D341Med (cell line): ENCODE measurements around the gene KCNH1.

ENCODE experiments used
- DNase-seq: peaks from one replicate; pipeline ENCODE4 v3.0.0; 2012; ENCODE audit warnings: low spot score

KCNH1 gene

DNA sequence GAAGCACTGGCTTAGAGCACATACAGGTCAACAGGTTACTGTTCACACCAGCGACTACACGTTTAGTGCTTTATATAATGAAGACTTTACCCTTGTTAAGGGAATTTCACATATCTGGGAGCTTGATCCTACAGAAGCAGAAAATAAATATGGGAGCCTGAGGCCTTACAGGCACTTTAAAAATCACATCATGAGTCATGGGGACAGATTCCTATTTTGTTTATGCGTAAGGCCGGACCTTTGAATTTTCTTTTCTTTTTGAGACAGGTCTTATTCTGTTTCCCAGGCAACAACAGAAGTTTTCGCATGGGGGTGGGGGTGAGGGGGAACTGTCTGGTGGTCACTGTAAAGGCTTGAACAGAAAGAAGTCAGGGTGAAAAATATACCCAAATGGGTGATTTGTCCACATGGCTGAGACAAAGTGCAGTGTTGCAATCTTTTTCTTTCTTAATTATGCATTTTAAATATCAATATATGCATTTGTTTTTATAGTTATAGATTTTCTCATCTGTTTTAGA lies 276.7 kb downstream of the KCNH1 start:
- no peak for DNase-seq

DNA sequence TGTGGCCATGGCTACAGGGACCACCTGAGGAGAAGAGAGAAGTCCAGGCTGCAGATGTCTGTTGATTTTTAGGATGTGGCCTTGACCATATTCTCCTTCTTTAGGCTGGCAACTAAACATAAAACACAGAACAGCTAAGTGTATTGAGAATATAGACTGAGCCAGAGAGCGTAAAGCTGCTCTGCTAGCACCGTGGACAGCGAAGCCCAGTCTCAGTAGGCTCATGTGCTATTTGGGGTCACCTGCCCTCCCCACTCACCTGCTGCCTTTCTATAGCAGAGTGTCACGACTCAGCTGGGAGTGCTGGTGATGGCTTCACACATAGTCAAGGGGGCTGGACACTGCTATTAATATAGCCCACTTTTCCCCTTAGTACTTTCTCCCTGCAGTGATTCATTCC lies 278.5 kb downstream of the KCNH1 start:
- DNase-seq, result no peak

DNA sequence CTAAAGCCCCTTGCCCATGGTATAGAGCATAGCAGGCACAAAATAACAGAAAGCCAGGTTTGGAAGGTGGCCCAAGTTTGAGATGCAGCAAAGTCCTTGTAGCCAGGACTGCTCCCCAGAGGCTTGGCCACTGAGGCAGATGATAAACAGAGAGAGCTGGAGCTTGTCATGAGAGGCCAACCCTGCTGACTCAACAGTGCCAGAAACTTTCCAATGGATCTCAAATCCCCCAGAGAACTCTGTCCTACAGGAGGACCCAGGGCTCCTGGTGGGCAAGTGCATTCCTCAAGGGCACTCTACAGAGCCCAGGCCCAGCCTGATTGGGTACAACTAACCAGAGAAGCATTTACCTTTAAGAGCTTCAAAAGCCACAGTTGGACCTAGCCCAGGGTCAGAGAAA lies 280.7 kb downstream of the KCNH1 start:
- no peak for DNase-seq

DNA sequence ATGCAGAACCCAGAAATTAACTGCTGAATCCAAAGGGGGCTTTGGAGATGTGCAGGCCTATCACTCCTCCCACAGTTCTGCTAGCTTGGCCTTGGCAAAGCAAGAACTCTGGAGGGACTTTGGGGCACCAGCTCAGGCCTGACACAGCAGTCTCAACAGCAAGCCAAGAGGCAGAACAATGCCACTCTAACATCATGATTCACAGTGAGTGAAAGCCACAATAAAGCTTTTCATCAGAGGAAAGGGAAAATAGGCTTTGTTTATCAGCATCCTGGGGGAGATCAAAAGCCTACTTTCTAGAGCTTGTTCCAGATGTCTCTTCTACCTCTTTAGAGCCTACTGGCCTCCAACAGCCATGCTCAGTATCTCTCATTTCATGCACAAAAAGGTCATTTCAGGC lies 283.4 kb downstream of the KCNH1 start:
- DNase-seq, result no peak

DNA sequence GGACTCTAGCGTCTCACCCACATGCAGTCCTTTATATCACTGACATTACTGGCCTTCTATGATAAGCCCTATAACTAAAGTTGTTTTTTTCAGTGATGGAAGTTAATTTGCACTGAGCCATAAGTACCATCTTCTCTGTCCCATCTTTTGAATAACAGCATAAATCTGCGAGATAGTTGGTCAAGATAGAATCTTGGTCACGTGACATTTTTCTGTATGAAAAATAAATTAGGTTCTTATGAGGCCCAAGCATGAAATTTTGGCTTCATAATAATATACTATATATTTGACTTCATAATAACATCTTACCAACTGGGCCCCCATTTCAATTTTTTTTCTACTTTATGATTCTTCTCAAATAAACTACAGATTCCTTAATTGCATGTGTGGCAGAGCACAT lies 285.5 kb downstream of the KCNH1 start:
- DNase-seq, result no peak

DNA sequence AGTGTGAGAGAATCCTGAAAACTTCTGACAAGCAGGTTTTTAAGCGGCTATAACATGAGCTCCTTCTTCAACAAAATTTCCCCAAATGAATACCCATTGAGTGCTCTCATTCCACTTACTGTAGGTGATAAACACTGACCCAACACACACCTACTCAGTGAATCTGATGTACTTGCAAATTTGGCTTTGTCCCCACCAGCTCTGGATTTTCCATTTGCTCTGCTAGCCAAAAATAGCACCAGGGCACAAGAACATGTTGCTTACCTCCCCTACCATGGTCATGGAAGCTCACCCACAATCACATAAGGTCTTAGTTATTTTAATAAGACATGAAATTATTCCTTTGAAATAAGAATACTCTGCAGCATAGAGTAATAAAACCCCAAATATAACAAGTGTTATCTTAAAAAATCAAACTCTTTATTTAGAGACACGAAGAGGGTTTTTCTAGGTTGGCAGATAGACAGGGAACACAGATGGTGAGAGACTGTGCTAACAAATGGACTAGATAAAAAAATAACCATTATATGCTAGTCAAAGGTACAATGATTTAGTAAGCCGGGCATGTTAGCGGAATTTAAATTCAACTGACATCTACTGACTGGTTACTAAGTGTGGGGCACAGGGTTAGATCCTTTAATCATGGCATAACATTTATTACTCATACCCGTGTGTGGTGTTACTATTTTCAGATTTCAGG lies 291.9 kb downstream of the KCNH1 start:
- DNase-seq, result no peak

DNA sequence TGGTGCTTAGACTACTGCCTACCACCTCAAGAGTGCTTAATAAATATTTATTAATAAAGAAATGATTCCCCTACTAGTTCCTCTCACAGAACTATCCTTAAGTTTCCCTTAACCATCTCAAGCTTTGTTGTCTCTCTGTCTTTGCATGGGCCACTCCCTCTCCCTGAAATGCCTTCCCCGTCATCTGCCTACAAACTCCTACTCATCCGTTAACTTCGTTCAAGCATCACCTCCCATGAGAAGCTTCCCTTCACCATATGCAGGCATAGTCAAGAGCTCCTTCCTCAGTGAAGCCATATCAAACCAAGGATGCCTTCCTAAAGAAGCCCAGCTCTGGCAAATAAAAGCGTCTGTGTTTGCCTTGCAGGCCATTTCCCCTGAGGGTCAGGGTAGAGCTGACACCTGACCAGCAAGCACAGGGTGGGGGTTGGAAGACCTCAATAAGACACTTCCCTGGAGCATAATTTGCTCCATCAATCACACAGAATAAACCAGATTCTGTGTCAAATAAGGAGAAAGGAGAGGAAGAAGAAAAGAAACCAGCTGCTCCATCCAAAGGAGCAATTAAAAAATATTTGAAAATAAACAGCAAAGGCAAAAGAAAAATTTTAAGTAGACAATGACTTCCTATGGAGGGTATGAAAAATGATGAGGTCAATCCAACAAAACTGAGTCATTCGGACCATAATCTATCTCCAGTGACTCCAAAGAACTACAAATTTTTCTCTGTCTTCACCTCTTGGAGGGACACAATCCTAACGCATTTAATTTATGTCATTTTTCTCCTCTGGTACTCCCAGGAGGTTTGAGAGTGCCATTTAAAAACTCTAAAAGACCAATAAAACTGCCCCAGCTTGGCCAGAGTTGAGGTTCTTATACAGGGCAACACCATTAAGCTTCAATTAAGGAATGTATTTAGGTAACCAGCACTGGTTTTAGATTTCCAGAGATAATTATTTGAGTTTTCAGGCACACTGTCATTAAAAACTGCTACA lies 303.6 kb downstream of the KCNH1 start:
- DNase-seq, result no peak

DNA sequence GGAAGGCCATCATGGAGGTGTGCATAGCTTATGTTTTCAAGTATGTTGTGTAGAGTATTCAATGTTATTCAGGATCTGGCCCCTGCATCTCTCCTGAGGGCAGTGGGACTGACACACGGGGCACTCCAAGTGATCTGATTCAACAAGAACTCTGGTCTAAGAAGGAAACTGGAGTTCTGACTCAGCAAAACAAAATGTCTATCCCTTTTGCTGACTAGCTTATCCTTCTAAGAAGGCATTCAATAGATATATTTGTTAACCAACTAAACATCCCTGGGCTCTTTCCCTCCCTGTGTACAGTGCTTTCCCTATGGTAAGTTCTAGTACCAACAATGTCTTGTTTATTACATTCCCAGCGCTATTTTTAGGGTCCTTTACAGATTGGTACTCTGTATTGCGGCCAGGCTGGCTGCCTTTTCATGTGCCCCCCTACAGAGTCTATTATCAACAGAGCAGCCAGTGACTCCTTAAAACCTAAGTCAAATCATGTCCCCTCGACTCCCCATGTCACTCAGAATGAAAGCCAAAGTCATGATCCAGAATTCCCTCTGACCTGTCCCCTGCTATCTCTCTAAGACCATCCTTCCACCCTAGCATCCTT lies 304.9 kb downstream of the KCNH1 start:
- no peak for DNase-seq

DNA sequence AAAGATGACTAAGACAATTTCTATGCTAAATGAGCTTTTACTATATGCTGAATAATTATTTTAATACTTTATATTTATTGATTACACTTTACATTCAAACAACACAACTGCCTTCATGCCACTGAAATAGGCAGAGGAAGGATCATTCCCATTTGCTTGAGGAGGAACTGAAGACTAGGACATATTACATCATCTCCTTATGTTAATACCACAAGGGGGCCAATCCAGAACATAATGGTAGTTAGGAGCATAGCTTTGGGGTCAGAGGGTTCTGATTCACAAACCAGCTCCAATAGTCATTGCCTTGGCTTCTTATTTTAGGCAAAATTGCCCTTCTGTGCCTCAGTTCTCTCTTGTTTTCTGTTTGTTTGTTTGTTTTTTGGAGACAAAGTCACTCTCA lies 306.5 kb downstream of the KCNH1 start:
- DNase-seq, result no peak

DNA sequence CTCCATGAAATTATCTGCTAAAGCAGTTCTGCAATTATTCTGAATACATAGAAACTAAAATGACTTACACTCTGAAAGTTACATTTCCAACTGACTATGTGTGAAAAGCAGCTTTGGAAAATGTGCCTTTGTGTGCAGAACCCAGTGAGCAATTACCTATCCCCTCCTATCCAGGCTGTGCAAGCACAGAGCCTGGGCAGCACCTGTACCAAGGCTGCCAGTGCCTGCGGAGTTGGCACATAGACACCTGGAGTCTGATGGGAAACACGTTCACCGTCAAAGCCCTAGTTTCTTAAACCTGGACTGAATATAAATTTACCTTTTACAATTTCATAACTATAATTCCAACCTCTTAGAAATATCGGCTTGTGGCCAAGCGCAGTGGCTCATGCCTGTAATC lies 307.3 kb downstream of the KCNH1 start:
- DNase-seq, result no peak

DNA sequence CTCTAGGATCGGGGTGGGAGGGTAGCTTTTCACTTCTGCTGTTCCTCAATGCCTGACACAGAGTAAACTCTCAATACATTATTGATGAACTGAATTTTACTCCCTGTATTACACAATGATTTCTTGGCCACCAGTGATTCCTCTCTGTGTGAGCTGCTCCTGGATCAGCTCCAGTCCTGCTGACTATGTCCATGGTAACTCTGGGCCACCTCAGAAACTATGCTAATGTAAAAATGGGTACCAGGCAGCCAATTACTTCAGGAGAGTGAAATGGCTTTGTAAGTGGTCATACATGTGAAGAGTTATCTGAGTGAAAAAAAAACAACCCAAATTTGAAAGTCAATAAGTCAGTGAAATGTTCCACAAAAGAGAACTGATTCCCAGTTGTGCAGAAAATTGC lies 311.0 kb downstream of the KCNH1 start:
- no peak for DNase-seq

DNA sequence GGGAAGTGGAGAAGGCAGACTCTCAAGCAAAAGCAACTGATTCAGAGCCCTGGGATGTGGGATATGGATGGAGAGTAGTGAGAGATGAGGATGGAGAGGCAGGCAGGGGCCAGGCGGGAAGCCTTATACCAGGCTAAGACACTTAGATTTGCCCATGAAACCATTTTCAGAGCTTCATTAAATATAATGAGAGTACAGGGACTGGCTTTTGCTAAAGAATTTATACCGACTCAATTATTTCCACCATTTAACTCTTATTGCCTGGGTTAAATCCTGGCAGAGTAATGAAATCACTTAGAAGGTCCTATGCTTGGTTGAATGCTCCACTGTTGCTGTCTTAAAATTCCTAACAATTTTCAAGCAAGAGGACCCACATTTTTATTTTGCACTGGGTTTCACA lies 311.7 kb downstream of the KCNH1 start:
- no peak for DNase-seq

DNA sequence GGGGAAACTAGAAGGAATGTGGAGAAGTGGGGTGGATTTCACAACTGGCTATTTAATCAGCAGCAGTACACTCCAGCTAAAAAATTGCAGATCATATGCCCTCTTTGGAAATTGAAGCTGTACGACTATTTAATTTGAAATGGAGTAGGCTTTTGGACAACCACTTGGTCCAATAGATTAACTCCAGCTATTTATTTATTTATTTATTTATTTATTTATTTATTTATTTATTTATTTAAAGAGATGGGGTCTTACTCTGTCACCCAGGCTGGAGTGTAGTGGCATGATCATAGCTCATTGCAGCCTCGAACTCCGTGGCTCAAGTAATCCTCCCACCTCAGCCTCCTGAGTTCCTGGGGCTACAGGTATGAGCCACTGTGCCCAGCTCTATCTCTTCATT lies 312.3 kb downstream of the KCNH1 start:
- no peak for DNase-seq

DNA sequence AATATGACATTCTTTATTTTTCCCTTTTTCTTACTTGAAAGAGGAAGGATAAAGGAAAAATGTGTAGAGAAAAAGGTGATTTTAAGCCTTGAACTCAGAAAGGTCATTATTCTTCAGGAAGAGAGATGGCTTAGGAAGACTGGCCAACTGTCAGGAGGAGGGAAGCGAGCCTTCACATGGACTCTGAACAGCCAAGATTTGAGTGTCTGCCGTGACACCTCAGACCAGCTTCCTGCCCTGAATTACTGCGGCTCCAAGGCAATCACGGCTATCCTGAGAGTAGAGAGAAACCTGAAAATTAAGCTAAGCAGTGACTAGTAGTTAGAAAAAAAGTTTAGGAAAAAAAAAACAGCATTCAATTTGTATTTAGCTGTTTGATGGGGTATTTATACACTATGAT lies 314.7 kb downstream of the KCNH1 start:
- no peak for DNase-seq

DNA sequence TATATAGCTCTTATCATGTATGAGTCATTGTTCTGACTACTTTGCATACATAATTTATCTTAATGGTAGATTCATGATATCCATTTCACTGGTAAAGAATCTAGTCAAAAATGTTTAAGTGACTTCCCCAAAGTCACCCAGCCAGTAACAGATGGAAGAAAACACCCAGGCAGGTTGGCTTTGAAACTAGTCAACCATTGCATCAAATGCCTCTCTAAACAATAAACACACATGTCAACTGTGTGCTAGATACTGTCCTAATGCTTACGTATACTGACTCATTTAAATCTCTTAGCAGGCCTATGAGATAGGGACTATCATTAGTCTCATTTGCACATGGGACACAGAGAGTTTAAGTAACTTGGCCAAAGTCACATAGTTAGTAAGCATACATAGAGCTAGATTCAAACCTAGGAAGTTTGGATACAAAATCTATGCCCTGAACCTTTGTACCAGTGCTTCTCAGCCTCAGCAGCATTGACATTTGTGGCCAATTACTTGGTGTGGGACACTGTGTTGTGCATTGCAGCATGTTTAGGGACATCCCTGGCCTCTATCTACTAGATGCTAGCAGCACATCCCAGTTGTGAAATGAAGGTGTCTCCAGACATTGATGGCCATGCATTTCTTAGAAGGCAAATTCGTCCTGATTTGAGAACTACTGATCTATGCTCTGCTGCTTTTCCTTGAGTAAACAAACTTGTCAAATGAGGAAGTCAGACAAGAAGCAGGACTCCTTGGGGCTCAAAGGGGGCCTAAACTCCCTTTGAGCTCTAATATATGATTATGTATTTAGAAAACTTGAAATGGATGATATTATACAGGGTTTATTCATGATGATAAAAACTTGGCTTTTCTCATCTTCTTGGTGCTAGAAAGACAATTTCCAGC lies 316.3 kb downstream of the KCNH1 start:
- DNase-seq, result no peak

DNA sequence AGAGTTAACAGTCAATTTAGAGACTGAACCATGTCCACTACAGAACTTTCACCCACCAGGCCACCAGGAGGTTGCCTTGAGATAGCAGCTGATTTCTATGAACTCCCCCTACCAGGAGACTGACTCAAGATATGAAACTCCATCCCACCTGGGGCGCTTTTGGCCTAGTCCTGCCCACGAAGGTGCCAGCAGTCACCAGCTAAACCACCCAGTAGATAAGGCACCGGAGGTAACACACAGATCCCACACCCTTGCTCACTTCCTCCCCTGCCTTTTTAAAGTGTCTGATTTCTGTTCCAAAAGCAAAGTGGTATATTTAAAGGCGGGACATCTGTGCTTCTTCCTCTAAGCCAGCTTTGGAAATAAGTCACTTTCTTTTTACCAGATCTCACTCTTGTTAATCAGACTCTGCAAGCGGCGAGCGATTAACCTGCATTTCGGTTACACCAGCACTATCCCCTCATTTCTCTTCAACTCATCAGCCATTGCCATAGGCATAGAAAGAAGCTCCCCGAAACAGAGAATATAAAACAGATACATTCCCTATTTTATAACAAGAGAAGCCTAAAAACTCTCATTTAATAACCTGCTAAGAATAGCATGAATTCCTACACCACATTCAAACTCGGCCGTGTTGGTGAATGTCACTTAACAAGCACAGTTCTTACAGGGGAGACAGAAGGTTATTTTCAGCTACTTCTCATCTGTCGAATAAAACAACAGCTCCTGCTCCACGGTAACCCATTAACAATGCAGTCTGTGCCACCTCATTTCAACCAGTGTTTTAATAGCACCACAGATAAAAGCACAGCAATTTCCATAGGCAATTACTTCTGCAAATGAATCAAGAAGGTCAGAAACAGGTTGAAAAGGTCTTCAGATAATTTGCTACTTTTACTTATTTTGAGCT lies 318.1 kb downstream of the KCNH1 start:
- no peak for DNase-seq

DNA sequence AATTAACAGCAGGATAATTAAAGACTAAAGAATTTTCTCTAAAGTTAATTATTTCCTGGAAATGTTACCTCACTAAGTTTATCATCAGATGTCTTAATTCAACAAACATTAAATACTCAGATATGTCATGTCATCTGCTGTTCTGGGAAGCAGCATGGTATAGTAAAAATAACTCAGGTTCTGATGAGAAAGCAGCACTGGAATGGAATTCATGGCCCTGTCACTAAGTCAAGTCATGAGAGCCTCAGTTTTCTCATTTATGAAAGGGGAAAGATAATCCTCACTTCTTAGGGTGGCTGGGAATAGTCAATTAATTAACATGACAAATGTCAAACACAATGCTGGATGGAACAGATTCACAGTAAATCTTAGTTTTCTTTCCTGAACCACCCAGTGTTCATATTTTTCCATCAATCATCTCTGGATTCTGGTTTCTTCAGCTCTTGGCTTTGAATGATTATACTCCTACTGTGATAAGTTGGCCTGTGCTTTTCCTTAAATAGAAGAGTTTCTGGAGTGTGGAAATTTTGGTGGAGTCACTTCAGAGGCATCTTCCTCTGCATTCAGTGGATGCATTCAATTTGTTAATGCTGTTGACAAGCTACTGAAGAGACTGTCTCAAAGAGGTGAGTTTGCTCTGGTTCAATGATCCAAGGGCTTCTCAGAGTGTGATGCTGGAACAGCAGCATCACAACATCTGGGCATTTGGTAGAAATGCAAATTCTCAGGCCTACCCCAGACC lies 319.4 kb downstream of the KCNH1 start:
- no peak for DNase-seq

DNA sequence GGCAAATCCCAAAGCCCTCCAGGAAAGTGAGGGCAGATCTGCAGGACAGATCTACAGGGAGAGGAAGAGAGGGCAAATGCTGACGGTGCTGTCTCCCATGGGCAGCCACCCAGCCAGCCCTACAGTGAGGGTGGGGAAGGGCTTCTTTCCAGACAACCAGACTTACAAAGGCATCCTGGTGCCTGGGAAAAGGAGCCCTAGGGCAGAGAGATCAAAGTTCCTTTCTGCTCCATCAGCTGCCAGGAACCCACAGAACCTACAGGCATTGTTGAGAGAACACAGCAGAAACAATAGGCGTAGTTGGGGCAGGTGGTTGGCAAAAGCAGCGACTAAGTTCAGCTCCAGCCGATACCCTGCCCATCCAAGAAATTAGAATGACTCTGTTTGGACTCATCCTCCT lies 332.4 kb downstream of the KCNH1 start:
- no peak for DNase-seq

DNA sequence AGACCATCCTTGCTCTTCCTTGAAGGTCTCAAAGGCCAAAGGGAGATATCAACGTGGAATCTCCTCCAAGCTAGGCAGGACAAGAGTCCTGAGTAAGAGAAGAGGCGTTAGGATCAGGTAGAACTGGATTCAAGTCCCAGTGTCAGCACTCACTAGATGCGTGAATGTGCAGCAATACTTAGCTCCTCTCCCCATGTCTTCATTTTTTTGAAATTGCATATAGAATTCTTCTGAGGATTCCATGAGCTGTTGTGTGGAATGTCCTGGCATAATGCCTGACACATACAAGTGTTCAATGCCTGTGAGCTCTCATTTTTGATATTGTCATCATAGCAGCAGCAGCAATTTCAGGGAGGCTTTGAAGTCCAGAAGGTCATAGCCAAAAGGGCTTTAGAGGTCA lies 333.2 kb downstream of the KCNH1 start:
- DNase-seq, result no peak

DNA sequence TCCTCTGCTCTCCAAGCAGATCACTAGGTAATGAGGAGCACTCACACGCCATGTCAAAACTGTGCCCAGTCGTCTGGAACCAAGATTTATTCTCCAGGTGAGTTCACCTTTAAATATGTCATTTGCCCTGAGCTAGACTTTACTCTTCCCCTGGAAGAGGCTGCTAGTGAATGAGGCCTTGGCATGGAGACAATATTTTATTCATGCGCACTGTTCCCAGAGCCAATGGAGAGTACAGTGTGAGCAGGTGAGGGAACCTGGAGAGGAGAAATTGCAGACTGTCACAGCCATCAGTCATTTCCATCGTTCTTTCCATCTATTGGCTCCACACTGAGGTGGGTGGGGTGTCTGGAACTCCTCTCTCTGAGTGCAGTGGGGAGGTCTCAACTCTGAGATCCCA lies 333.6 kb downstream of the KCNH1 start:
- no peak for DNase-seq
